NCI-H524 (cell line): ENCODE data around the gene KANSL2.
"Not testable (repeated sequence)": the region's sequence is repeated elsewhere in the genome, so short reads cannot be mapped to it uniquely, and the experiment has no call there.

Source experiments
- DNase-seq, 2 experiments: peaks; one replicate each; lab custom pipeline; 2025; lab: John Stamatoyannopoulos, UW

KANSL2 gene

GRCh38 chr12:48683534-48683933 is 1.5 kb upstream of the KANSL2 start:
- no peak for DNase-seq

GRCh38 chr12:48682927-48683326 is 889 bp upstream of the KANSL2 start:
- DNase-seq, result no peak

- DNase-seq, result not testable (repeated sequence)
These were observed 481 bp upstream of the KANSL2 start for GRCh38 chr12:48682533-48682905.

- DNase-seq, result peak in 1 of 2 experiments; percentile 51
These were observed 684 bp downstream of the KANSL2 start for GRCh38 chr12:48681399-48681709.

GRCh38 chr12:48680861-48681260 is 1.2 kb downstream of the KANSL2 start:
- DNase-seq, result no peak

GRCh38 chr12:48678551-48679185 is 3.4 kb downstream of the KANSL2 start:
- DNase-seq, result no peak

GRCh38 chr12:48671231-48671856 is 10.7 kb downstream of the KANSL2 start:
- no peak for DNase-seq

- DNase-seq, result no peak
These were observed 13.0 kb downstream of the KANSL2 start for GRCh38 chr12:48668996-48669395.

GRCh38 chr12:48659863-48660262 is 22.2 kb downstream of the KANSL2 start:
- DNase-seq, result no peak

GRCh38 chr12:48651681-48652080 is 30.4 kb downstream of the KANSL2 start:
- DNase-seq, result no peak

- not testable (repeated sequence) for DNase-seq
These were observed 36.7 kb downstream of the KANSL2 start for GRCh38 chr12:48645354-48645753.

GRCh38 chr12:48643011-48643410 is 39.0 kb downstream of the KANSL2 start:
- DNase-seq, result no peak

GRCh38 chr12:48641752-48642555 is 40.1 kb downstream of the KANSL2 start:
- not testable (repeated sequence) for DNase-seq

- DNase-seq, result no peak
These were observed 41.2 kb downstream of the KANSL2 start for GRCh38 chr12:48640854-48641253.

- DNase-seq, result no peak
These were observed 41.6 kb downstream of the KANSL2 start for GRCh38 chr12:48640428-48640827.

GRCh38 chr12:48631071-48631470 is 51.0 kb downstream of the KANSL2 start:
- DNase-seq, result no peak

- DNase-seq, result no peak
These were observed 51.7 kb downstream of the KANSL2 start for GRCh38 chr12:48630346-48630745.

- no peak for DNase-seq
These were observed 52.5 kb downstream of the KANSL2 start for GRCh38 chr12:48629541-48629940.

GRCh38 chr12:48627556-48627955 is 54.5 kb downstream of the KANSL2 start:
- DNase-seq, result no peak

- not testable (repeated sequence) for DNase-seq
These were observed 59.0 kb downstream of the KANSL2 start for GRCh38 chr12:48622997-48623396.

GRCh38 chr12:48618541-48618940 is 63.5 kb downstream of the KANSL2 start:
- peak; percentile 21 to 71 for DNase-seq

GRCh38 chr12:48615681-48616080 is 66.4 kb downstream of the KANSL2 start:
- DNase-seq, result no peak

- no peak for DNase-seq
These were observed 68.7 kb downstream of the KANSL2 start for GRCh38 chr12:48613321-48613720.
